H9 (cell line): Measurements from ENCODE around the gene LHX4. TPM values are rescaled to one million over a fixed set of nuclear protein-coding genes. Genes with fewer than 3 reads are reported as not detected.

Experiments used
- DNase-seq: peaks from one replicate; pipeline ENCODE4 v3.0.0-alpha.2; 2017
- H2AFZ ChIP-seq: one replicate; pipeline ENCODE4 v1.6.1; 2013; ENCODE audit warnings: mild to moderate bottlenecking, low read length, control low read depth, moderate library complexity
- H2AK5ac ChIP-seq: 2 replicates; pipeline ENCODE4 v1.6.1; 2013; ENCODE audit warnings: low read length, control low read depth, mixed read lengths; ENCODE audit not compliant: insufficient read length
- H2BK120ac ChIP-seq: one replicate; pipeline ENCODE4 v1.6.1; 2013; ENCODE audit warnings: low read depth, mild to moderate bottlenecking, low read length, control low read depth, inconsistent platforms; ENCODE audit not compliant: poor library complexity, severe bottlenecking
- H2BK12ac ChIP-seq: 2 replicates; pipeline ENCODE4 v1.6.1; 2013; ENCODE audit warnings: low read length, control low read depth, mixed read lengths, low read depth; ENCODE audit not compliant: insufficient read length
- H2BK15ac ChIP-seq: 2 replicates; pipeline ENCODE4 v1.6.1; 2013; ENCODE audit warnings: low read depth, low read length, control low read depth
- H2BK20ac ChIP-seq: one replicate; pipeline ENCODE4 v1.6.1; 2013; ENCODE audit warnings: low read depth, mild to moderate bottlenecking, low read length, control low read depth, inconsistent platforms; ENCODE audit not compliant: poor library complexity, severe bottlenecking
- H2BK5ac ChIP-seq: 2 replicates; pipeline ENCODE4 v1.6.1; 2013; ENCODE audit warnings: low read length, control low read depth, mixed read lengths; ENCODE audit not compliant: insufficient read length
- H3K14ac ChIP-seq: 2 replicates; pipeline ENCODE4 v1.6.1; 2013; ENCODE audit warnings: low read length, control low read depth; ENCODE audit not compliant: insufficient read depth
- H3K18ac ChIP-seq: 2 replicates; pipeline ENCODE4 v1.6.1; 2013; ENCODE audit warnings: low read depth, mild to moderate bottlenecking, mixed read lengths, low read length, control low read depth; ENCODE audit not compliant: insufficient read length
- H3K23ac ChIP-seq: 2 replicates; pipeline ENCODE4 v1.6.1; 2013; ENCODE audit warnings: low read length, control low read depth, mixed read lengths, low read depth; ENCODE audit not compliant: insufficient read length
- H3K23me2 ChIP-seq: 2 replicates; pipeline ENCODE4 v1.6.1; 2013; ENCODE audit warnings: low read depth, mild to moderate bottlenecking, mixed read lengths, low read length, control low read depth; ENCODE audit not compliant: insufficient read length, poor library complexity, severe bottlenecking
- H3K27ac ChIP-seq: 2 replicates; pipeline ENCODE4 v1.5.1; 2013; ENCODE audit warnings: low read length, control low read depth, mixed read lengths, low read depth; ENCODE audit not compliant: insufficient read length
- H3K27me3 ChIP-seq: 2 replicates; pipeline ENCODE4 v1.6.1; 2013; ENCODE audit warnings: low read length, control low read depth, inconsistent platforms; ENCODE audit not compliant: insufficient read depth
- H3K4ac ChIP-seq: 2 replicates; pipeline ENCODE4 v1.6.1; 2013; ENCODE audit warnings: low read depth, mild to moderate bottlenecking, control low read depth, inconsistent platforms, low read length, moderate library complexity
- H3K4me1 ChIP-seq: 2 replicates; pipeline ENCODE4 v1.6.1; 2013; ENCODE audit warnings: low read length, control low read depth, inconsistent platforms; ENCODE audit not compliant: insufficient read depth
- H3K4me2 ChIP-seq: 2 replicates; pipeline ENCODE4 v1.6.1; 2013; ENCODE audit warnings: low read length, control low read depth, mixed read lengths; ENCODE audit not compliant: insufficient read length, insufficient read depth
- H3K56ac ChIP-seq: 2 replicates; pipeline ENCODE4 v1.6.1; 2013; ENCODE audit warnings: low read depth, mild to moderate bottlenecking, mixed read lengths, low read length, control low read depth; ENCODE audit not compliant: insufficient read length
- H3K79me1 ChIP-seq: 2 replicates; pipeline ENCODE4 v1.6.1; 2013; ENCODE audit warnings: low read depth, mild to moderate bottlenecking, moderate library complexity, low read length, control low read depth, inconsistent platforms; ENCODE audit not compliant: insufficient read depth, poor library complexity, severe bottlenecking
- H3K79me2 ChIP-seq: 2 replicates; pipeline ENCODE4 v1.6.1; 2013; ENCODE audit warnings: low read length, control low read depth, inconsistent platforms; ENCODE audit not compliant: insufficient read depth
- H3K9ac ChIP-seq: 2 replicates; pipeline ENCODE4 v1.6.1; 2013; ENCODE audit warnings: low read length, control low read depth, mixed read lengths; ENCODE audit not compliant: insufficient read length; ENCODE audit errors: extremely low read depth
- H3K9me3 ChIP-seq: one replicate; pipeline ENCODE4 v1.6.1; 2013; ENCODE audit warnings: low read depth, low read length, inconsistent platforms; ENCODE audit not compliant: control insufficient read depth
- H3T11ph ChIP-seq: one replicate; pipeline ENCODE4 v1.6.1; 2013; ENCODE audit warnings: mild to moderate bottlenecking, low read length, control low read depth, inconsistent platforms
- H4K20me1 ChIP-seq: one replicate; pipeline ENCODE4 v1.6.1; 2013; ENCODE audit not compliant: control insufficient read depth, insufficient read length, insufficient read depth
- H4K5ac ChIP-seq: 2 replicates; pipeline ENCODE4 v1.6.1; 2013; ENCODE audit warnings: low read depth, mild to moderate bottlenecking, mixed read lengths, low read length, control low read depth; ENCODE audit not compliant: insufficient read length
- H4K8ac ChIP-seq: replicated peaks from 2 replicates; pipeline ENCODE4 v1.6.1; 2013; ENCODE audit warnings: low read length, control low read depth, mixed read lengths, low read depth; ENCODE audit not compliant: insufficient read length
- H4K91ac ChIP-seq: 2 replicates; pipeline ENCODE4 v1.6.1; 2013; ENCODE audit warnings: low read depth, mild to moderate bottlenecking, moderate library complexity, mixed read lengths, low read length, control low read depth; ENCODE audit not compliant: insufficient read length
- H3K27ac Mint-ChIP-seq, 3 experiments: 2 replicates in 2 of 3; 3 replicates in 1 of 3; pipeline ENCODE4 v1.8.0; 2020 to 2021; ENCODE audit warnings: mixed read lengths in 3 of 3, mild to moderate bottlenecking in 1 of 3, moderate library complexity in 1 of 3
- H3K27me3 Mint-ChIP-seq: 2 replicates; pipeline ENCODE4 v1.8.0; 2021; ENCODE audit warnings: low read depth, mild to moderate bottlenecking, moderate library complexity, mixed read lengths
- H3K36me3 Mint-ChIP-seq, 3 experiments: 2 replicates in 2 of 3; 3 replicates in 1 of 3; pipeline ENCODE4 v1.8.0; 2020 to 2021; ENCODE audit warnings: low read depth in 3 of 3, mixed read lengths in 3 of 3; ENCODE audit not compliant: insufficient read depth in 1 of 3
- H3K4me1 Mint-ChIP-seq, 2 experiments: 2 replicates each; pipeline ENCODE4 v1.8.0; 2020; ENCODE audit warnings: mixed read lengths in 2 of 2
- H3K4me3 Mint-ChIP-seq, 2 experiments: 2 replicates in 1 of 2; 3 replicates in 1 of 2; pipeline ENCODE4 v1.8.0; 2020 to 2021; ENCODE audit warnings: mild to moderate bottlenecking in 2 of 2, mixed read lengths in 2 of 2, moderate library complexity in 1 of 2
- H3K9me3 Mint-ChIP-seq, 2 experiments: 2 replicates in 1 of 2; 3 replicates in 1 of 2; pipeline ENCODE4 v1.8.0; 2020; ENCODE audit warnings: mild to moderate bottlenecking in 2 of 2, mixed read lengths in 2 of 2, moderate library complexity in 1 of 2
- CTCF ChIP-seq: fragments of 200-600 bp; sonication (generic); conservative IDR thresholded peaks from 3 replicates; pipeline ENCODE4 v1.8.0; 2021; ENCODE audit warnings: antibody characterized with exemption, mild to moderate bottlenecking
- WGBS: extraction: QIAGEN DNeasy Blood & Tissue Kit; methylation state at CpG from one replicate; pipeline ENCODE4 v1.1.7; 2013; ENCODE audit warnings: missing lambda C conversion rate, low lambda C conversion rate, mixed read lengths; ENCODE audit not compliant: insufficient read length; ENCODE audit errors: extremely low coverage; 5-methylcytosine and 5-hydroxymethylcytosine counted together
- total RNA-seq: library from RNA; stranded (reverse); gene quantifications from 2 replicates; pipeline ENCODE4 v1.2.1, GENCODE V29; 2021

Gene LHX4
- total RNA-seq, 1 experiment from 2014 or later, result 1.9 TPM

GRCh38 chr1:180301135-180301742 is 71.2 kb downstream of the LHX4 start:
- no peak overlapping the region for H2BK5ac ChIP-seq
- H2BK15ac ChIP-seq, result no peak overlapping the region
- no peak overlapping the region for H3K9ac ChIP-seq
- no peaks in the 10 kb centered on the region for H3K9me3 ChIP-seq
- no peak overlapping the region for H3K4ac ChIP-seq
- H3K4me1 ChIP-seq, result no peaks in the 10 kb centered on the region
- no peaks in the 10 kb centered on the region for H3K79me1 ChIP-seq
- Mint-ChIP-seq H3K36me3 (no peaks in the 10 kb centered on the region; a peak in 2 of 7 replicates), H3K9me3 (peaks cover 0 to 3% of the 10 kb centered on the region in 2 experiments; a peak in 2 of 5 replicates), H3K4me1 (peaks cover 3% of the 10 kb centered on the region in 2 experiments; a peak in 1 of 4 replicates), H3K27ac (no peak overlapping the region), H3K27me3 (peaks cover 2% of the 10 kb centered on the region; the same call in 1 of the 2 replicates), H3K4me3 (no peak overlapping the region)
- WGBS, result no CpG with 5 or more reads among the region's 2 CpGs
- H2BK12ac ChIP-seq, result no peak overlapping the region
- H4K5ac ChIP-seq, result no peak overlapping the region
- H4K20me1 ChIP-seq, result no peaks in the 10 kb centered on the region
- H3K14ac ChIP-seq, result no peak overlapping the region
- H3K18ac ChIP-seq, result no peak overlapping the region
- no peak overlapping the region for H3K56ac ChIP-seq
- TF ChIP-seq CTCF, result no peak
- H3K23me2 ChIP-seq, result no peaks in the 10 kb centered on the region
- H3K27me3 ChIP-seq, result no peaks in the 10 kb centered on the region
- no peak overlapping the region for H4K8ac ChIP-seq
- no peak overlapping the region for H3K23ac ChIP-seq
- H3T11ph ChIP-seq, result no peak overlapping the region
- no peak overlapping the region for H3K27ac ChIP-seq
- H2BK20ac ChIP-seq, result no peak overlapping the region
- no peak for DNase-seq
- H4K91ac ChIP-seq, result no peak overlapping the region
- H2AFZ ChIP-seq, result no peak overlapping the region
- no peak overlapping the region for H2AK5ac ChIP-seq
- H3K4me2 ChIP-seq, result no peak overlapping the region
- H2BK120ac ChIP-seq, result no peak overlapping the region
- H3K79me2 ChIP-seq, result no peaks in the 10 kb centered on the region
